Activated T-cell treated with anti-CD3 and anti-CD28 coated beads, Interleukin-2, amount 50 U/mL, for 24 hours (primary cell): Measurements from ENCODE around the gene CTSW.

ENCODE experiments used
- DNase-seq: peaks from one replicate; pipeline ENCODE4 v3.0.0-alpha.2; 2020
- H3K27ac Mint-ChIP-seq: 2 replicates; pipeline ENCODE4 v1.8.0; 2020; ENCODE audit warnings: mild to moderate bottlenecking, mixed read lengths
- H3K27me3 Mint-ChIP-seq: 2 replicates; pipeline ENCODE4 v1.8.0; 2020; ENCODE audit warnings: mixed read lengths
- H3K36me3 Mint-ChIP-seq: 2 replicates; pipeline ENCODE4 v1.8.0; 2020; ENCODE audit warnings: low read depth, mixed read lengths
- H3K4me1 Mint-ChIP-seq: 2 replicates; pipeline ENCODE4 v1.8.0; 2020; ENCODE audit warnings: low read depth, mixed read lengths
- H3K4me3 Mint-ChIP-seq: 2 replicates; pipeline ENCODE4 v1.8.0; 2020; ENCODE audit warnings: mild to moderate bottlenecking, moderate library complexity, mixed read lengths
- H3K9me3 Mint-ChIP-seq: 2 replicates; pipeline ENCODE4 v1.8.0; 2020; ENCODE audit warnings: mixed read lengths

Gene CTSW

GRCh38 chr11:65912845-65913244 lies 33.2 kb downstream of the CTSW start:
- Mint-ChIP-seq H3K4me1 (peaks cover 40% of the 10 kb centered on the region), H3K36me3 (peaks cover 2% of the 10 kb centered on the region), H3K27ac (no peak overlapping the region), H3K9me3 (no peaks in the 10 kb centered on the region), H3K27me3 (peaks cover 7% of the 10 kb centered on the region), H3K4me3 (no peak overlapping the region)
- DNase-seq = no peak

GRCh38 chr11:65915101-65915820 lies 35.6 kb downstream of the CTSW start:
- no peak for DNase-seq
- Mint-ChIP-seq H3K36me3 (peaks cover 15% of the 10 kb centered on the region), H3K9me3 (no peaks in the 10 kb centered on the region), H3K27me3 (no peaks in the 10 kb centered on the region), H3K27ac (peak overlapping the region; percentile 5), H3K4me3 (no peak overlapping the region), H3K4me1 (peaks cover 41% of the 10 kb centered on the region)

GRCh38 chr11:65915821-65916251 lies 36.2 kb downstream of the CTSW start:
- Mint-ChIP-seq H3K27ac (no peak overlapping the region), H3K27me3 (no peaks in the 10 kb centered on the region), H3K9me3 (no peaks in the 10 kb centered on the region), H3K4me1 (peaks cover 46% of the 10 kb centered on the region), H3K36me3 (peaks cover 20% of the 10 kb centered on the region), H3K4me3 (no peak overlapping the region)
- no peak for DNase-seq

- no peaks in the 10 kb centered on the region for H3K9me3 Mint-ChIP-seq
- peak overlapping the region; percentile 87 for H3K4me3 Mint-ChIP-seq
- peaks cover 47% of the 10 kb centered on the region for H3K4me1 Mint-ChIP-seq
- no peak for DNase-seq
- no peaks in the 10 kb centered on the region for H3K27me3 Mint-ChIP-seq
- H3K27ac Mint-ChIP-seq = peak overlapping the region; percentile 17
- peaks cover 20% of the 10 kb centered on the region for H3K36me3 Mint-ChIP-seq
Observed at GRCh38 chr11:65916391-65916790, 36.8 kb downstream of the CTSW start.

GRCh38 chr11:65917077-65917433 lies 37.4 kb downstream of the CTSW start:
- no peak for DNase-seq
- Mint-ChIP-seq H3K36me3 (peaks cover 26% of the 10 kb centered on the region), H3K4me1 (peaks cover 48% of the 10 kb centered on the region), H3K27me3 (no peaks in the 10 kb centered on the region), H3K9me3 (no peaks in the 10 kb centered on the region), H3K4me3 (peak overlapping the region; percentile 87), H3K27ac (peak overlapping the region; percentile 17)

- H3K27me3 Mint-ChIP-seq = no peaks in the 10 kb centered on the region
- peaks cover 53% of the 10 kb centered on the region for H3K4me1 Mint-ChIP-seq
- peak overlapping the region; percentile 87 for H3K4me3 Mint-ChIP-seq
- H3K9me3 Mint-ChIP-seq = no peaks in the 10 kb centered on the region
- DNase-seq = no peak
- peaks cover 32% of the 10 kb centered on the region for H3K36me3 Mint-ChIP-seq
- H3K27ac Mint-ChIP-seq = peak overlapping the region; percentile 91
Observed at GRCh38 chr11:65917434-65918210, 38.0 kb downstream of the CTSW start.

GRCh38 chr11:65918211-65919140 lies 38.8 kb downstream of the CTSW start, which contains the start of gene C11orf68:
Gene C11orf68, minus strand, starts transcription at chr11:65919062. Its CDS starts 31 bp downstream, at chr11:65919031.
- Mint-ChIP-seq H3K4me3 (peak within 1 kb of the TSS; percentile 93), H3K9me3 (no peaks in the 10 kb centered on the region), H3K4me1 (peaks cover 56% of the 10 kb centered on the region), H3K36me3 (peaks cover 41% of the 10 kb centered on the region), H3K27me3 (no peaks in the 10 kb centered on the region), H3K27ac (peak within 1 kb of the TSS; percentile 93)
- DNase-seq = no peak

GRCh38 chr11:65919141-65919572 lies 39.5 kb downstream of the CTSW start, which contains the start of gene DRAP1:
Gene DRAP1, plus strand, starts transcription at chr11:65919426. Its CDS starts 76 bp downstream, at chr11:65919502.
- DNase-seq = peak; percentile 99
- Mint-ChIP-seq H3K36me3 (peaks cover 42% of the 10 kb centered on the region), H3K27ac (peak within 1 kb of the TSS; percentile 93), H3K9me3 (no peaks in the 10 kb centered on the region), H3K4me3 (peak within 1 kb of the TSS; percentile 93), H3K27me3 (no peaks in the 10 kb centered on the region), H3K4me1 (peaks cover 56% of the 10 kb centered on the region)

GRCh38 chr11:65919573-65920371 lies 40.1 kb downstream of the CTSW start:
- no peaks in the 10 kb centered on the region for H3K9me3 Mint-ChIP-seq
- H3K4me3 Mint-ChIP-seq = peak overlapping the region; percentile 93
- H3K4me1 Mint-ChIP-seq = peaks cover 53% of the 10 kb centered on the region
- no peak for DNase-seq
- H3K27ac Mint-ChIP-seq = peak overlapping the region; percentile 93
- no peaks in the 10 kb centered on the region for H3K27me3 Mint-ChIP-seq
- H3K36me3 Mint-ChIP-seq = peaks cover 45% of the 10 kb centered on the region

GRCh38 chr11:65920372-65920802 lies 40.8 kb downstream of the CTSW start:
- Mint-ChIP-seq H3K36me3 (peaks cover 45% of the 10 kb centered on the region), H3K9me3 (no peaks in the 10 kb centered on the region), H3K27me3 (no peaks in the 10 kb centered on the region), H3K27ac (peak overlapping the region; percentile 93), H3K4me3 (peak overlapping the region; percentile 93), H3K4me1 (peaks cover 47% of the 10 kb centered on the region)
- DNase-seq = no peak

GRCh38 chr11:65921033-65921555 lies 41.5 kb downstream of the CTSW start:
- Mint-ChIP-seq H3K27me3 (no peaks in the 10 kb centered on the region), H3K9me3 (no peaks in the 10 kb centered on the region), H3K36me3 (peaks cover 45% of the 10 kb centered on the region), H3K4me1 (peaks cover 41% of the 10 kb centered on the region), H3K27ac (peak overlapping the region; percentile 93), H3K4me3 (peak overlapping the region; percentile 93)
- DNase-seq = no peak

- no peak for DNase-seq
- H3K36me3 Mint-ChIP-seq = peaks cover 44% of the 10 kb centered on the region
- peak overlapping the region; percentile 10 for H3K4me3 Mint-ChIP-seq
- H3K9me3 Mint-ChIP-seq = no peaks in the 10 kb centered on the region
- H3K27me3 Mint-ChIP-seq = no peaks in the 10 kb centered on the region
- peak overlapping the region; percentile 44 for H3K27ac Mint-ChIP-seq
- H3K4me1 Mint-ChIP-seq = peaks cover 33% of the 10 kb centered on the region
Observed at GRCh38 chr11:65921876-65922275, 42.2 kb downstream of the CTSW start.

GRCh38 chr11:65922565-65922964 lies 42.9 kb downstream of the CTSW start:
- Mint-ChIP-seq H3K4me3 (no peak overlapping the region), H3K27me3 (no peaks in the 10 kb centered on the region), H3K9me3 (no peaks in the 10 kb centered on the region), H3K27ac (peak overlapping the region; percentile 35), H3K4me1 (peaks cover 33% of the 10 kb centered on the region), H3K36me3 (peaks cover 43% of the 10 kb centered on the region)
- DNase-seq = no peak
